SK-N-SH treated with all-trans-retinoic acid at 6 μM for 48 hours (cell line): ENCODE measurements around the gene TBCK.

ENCODE experiments used
- ATAC-seq: fragments of 200-7000 bp; cut with Tn5 transposase; 3 replicates; pipeline ENCODE4 v1.9.1; 2020; ENCODE audit warnings: mild to moderate bottlenecking, moderate library complexity
- ARNTL ChIP-seq: fragments of 450-650 bp; formaldehyde crosslinking; IDR thresholded peaks from 2 replicates; pipeline ENCODE4 v1.5.0; 2020; ENCODE audit warnings: low read depth, mild to moderate bottlenecking, moderate library complexity, borderline replicate concordance
- BACH2 ChIP-seq: fragments of 250-450 bp; sonication (Bioruptor Pico); IDR thresholded peaks from 2 replicates; pipeline ENCODE4 v1.9.0; 2021; ENCODE audit warnings: mild to moderate bottlenecking, borderline replicate concordance
- CSDC2 ChIP-seq: fragments of 250-450 bp; sonication (Bioruptor Pico); IDR thresholded peaks from 2 replicates; pipeline ENCODE4 v1.5.0; 2020; ENCODE audit warnings: mild to moderate bottlenecking, moderate library complexity
- ESRRG ChIP-seq: fragments of 250-450 bp; sonication (Bioruptor Pico); IDR thresholded peaks from 2 replicates; pipeline ENCODE4 v1.6.1; 2021; ENCODE audit warnings: mild to moderate bottlenecking
- GLIS3 ChIP-seq: fragments of 250-450 bp; sonication (Bioruptor Pico); IDR thresholded peaks from 2 replicates; pipeline ENCODE4 v1.5.0; 2020; ENCODE audit warnings: mild to moderate bottlenecking, moderate library complexity
- ISL1 ChIP-seq: fragments of 250-450 bp; sonication (Bioruptor Pico); IDR thresholded peaks from 2 replicates; pipeline ENCODE4 v2.1.2; 2022; ENCODE audit warnings: mild to moderate bottlenecking, moderate library complexity
- OSR1 ChIP-seq: fragments of 250-450 bp; sonication (Bioruptor Pico); IDR thresholded peaks from 2 replicates; pipeline ENCODE4 v1.8.0; 2022; ENCODE audit warnings: moderate library complexity, mild to moderate bottlenecking, inconsistent platforms
- PPARA ChIP-seq: fragments of 250-450 bp; sonication (Bioruptor Pico); IDR thresholded peaks from 2 replicates; pipeline ENCODE4 v1.5.0; 2020; ENCODE audit warnings: mild to moderate bottlenecking, borderline replicate concordance
- RARB ChIP-seq: fragments of 250-450 bp; sonication (Bioruptor Pico); IDR thresholded peaks from 2 replicates; pipeline ENCODE4 v1.8.0; 2021; ENCODE audit warnings: mild to moderate bottlenecking, moderate library complexity
- SNAI2 ChIP-seq: fragments of 250-450 bp; sonication (Bioruptor Pico); IDR thresholded peaks from 2 replicates; pipeline ENCODE4 v1.5.0; 2020; ENCODE audit warnings: mild to moderate bottlenecking, moderate library complexity
- TCF4 ChIP-seq: fragments of 250-450 bp; sonication (Bioruptor Pico); IDR thresholded peaks from 2 replicates; pipeline ENCODE4 v1.8.0; 2021; ENCODE audit warnings: mild to moderate bottlenecking, moderate library complexity, borderline replicate concordance
- TOX ChIP-seq: fragments of 250-450 bp; sonication (Bioruptor Pico); IDR thresholded peaks from 2 replicates; pipeline ENCODE4 v1.8.0; 2021; ENCODE audit warnings: mild to moderate bottlenecking, moderate library complexity, borderline replicate concordance
- TSHZ2 ChIP-seq: fragments of 250-450 bp; sonication (Bioruptor Pico); IDR thresholded peaks from 2 replicates; pipeline ENCODE4 v1.5.0; 2020; ENCODE audit warnings: mild to moderate bottlenecking, moderate library complexity
- ZC3H10 ChIP-seq: fragments of 250-450 bp; sonication (Bioruptor Pico); IDR thresholded peaks from 2 replicates; pipeline ENCODE4 v1.5.1; 2021; ENCODE audit warnings: mild to moderate bottlenecking, moderate library complexity
- ZFP3 ChIP-seq: fragments of 250-450 bp; sonication (Bioruptor Pico); IDR thresholded peaks from 2 replicates; pipeline ENCODE4 v1.5.0; 2020; ENCODE audit warnings: mild to moderate bottlenecking, moderate library complexity
- ZFP30 ChIP-seq: fragments of 450-650 bp; formaldehyde crosslinking; IDR thresholded peaks from 2 replicates; pipeline ENCODE4 v1.5.0; 2022; ENCODE audit warnings: mild to moderate bottlenecking, moderate library complexity
- ZNF565 ChIP-seq: fragments of 450-650 bp; formaldehyde crosslinking; conservative IDR thresholded peaks from 2 replicates; pipeline ENCODE4 v1.5.0; 2020; ENCODE audit warnings: low read depth, mild to moderate bottlenecking, moderate library complexity
- ZNF70 ChIP-seq: fragments of 450-650 bp; formaldehyde crosslinking; IDR thresholded peaks from 2 replicates; pipeline ENCODE4 v1.5.0; 2020; ENCODE audit warnings: mild to moderate bottlenecking, moderate library complexity
- TF ChIP-seq, protein P1 (sequence below): fragments of 250-450 bp; sonication (Bioruptor Pico); IDR thresholded peaks from 2 replicates; pipeline ENCODE4 v1.5.1; 2020; ENCODE audit warnings: low read depth, mild to moderate bottlenecking, moderate library complexity
- TF ChIP-seq, protein P2 (sequence below): fragments of 250-450 bp; sonication (Bioruptor Pico); IDR thresholded peaks from 2 replicates; pipeline ENCODE4 v1.8.0; 2020; ENCODE audit warnings: mild to moderate bottlenecking, moderate library complexity, borderline replicate concordance
- TF ChIP-seq, protein P3 (sequence below): fragments of 250-450 bp; sonication (Bioruptor Pico); IDR thresholded peaks from 2 replicates; pipeline ENCODE4 v1.5.1; 2021; ENCODE audit warnings: mild to moderate bottlenecking, moderate library complexity

Gene TBCK

DNA sequence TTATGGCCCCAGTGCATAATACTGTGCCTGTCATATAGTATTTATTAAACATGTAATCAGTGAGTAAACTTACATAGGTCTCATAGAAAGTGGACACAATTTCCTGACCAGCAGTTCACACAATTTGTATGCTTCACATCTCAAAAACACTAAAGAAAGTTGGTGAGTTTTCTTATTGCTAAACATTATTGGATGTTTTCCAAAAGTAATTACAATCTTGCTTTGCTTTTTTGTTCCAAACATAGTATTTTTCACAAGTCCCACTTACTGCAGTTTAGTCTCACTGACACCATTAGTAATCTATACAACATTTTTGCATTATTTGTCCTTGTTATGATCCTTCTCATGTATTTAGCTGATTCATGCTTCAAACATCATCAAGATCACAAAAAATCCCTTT is 132.5 kb downstream of the TBCK start (continued):
- TF ChIP-seq TSHZ2 (CRISPR knock-in tag), result no peak
- TF ChIP-seq TOX (CRISPR knock-in tag), result no peak

- no peak for ATAC-seq
- TF ChIP-seq ZFP30 (CRISPR knock-in tag), result no peak
- TF ChIP-seq BACH2, result no peak
- no peak for TF ChIP-seq ISL1
- no peak for TF ChIP-seq OSR1 (CRISPR knock-in tag)
- TF ChIP-seq, protein P1, sequence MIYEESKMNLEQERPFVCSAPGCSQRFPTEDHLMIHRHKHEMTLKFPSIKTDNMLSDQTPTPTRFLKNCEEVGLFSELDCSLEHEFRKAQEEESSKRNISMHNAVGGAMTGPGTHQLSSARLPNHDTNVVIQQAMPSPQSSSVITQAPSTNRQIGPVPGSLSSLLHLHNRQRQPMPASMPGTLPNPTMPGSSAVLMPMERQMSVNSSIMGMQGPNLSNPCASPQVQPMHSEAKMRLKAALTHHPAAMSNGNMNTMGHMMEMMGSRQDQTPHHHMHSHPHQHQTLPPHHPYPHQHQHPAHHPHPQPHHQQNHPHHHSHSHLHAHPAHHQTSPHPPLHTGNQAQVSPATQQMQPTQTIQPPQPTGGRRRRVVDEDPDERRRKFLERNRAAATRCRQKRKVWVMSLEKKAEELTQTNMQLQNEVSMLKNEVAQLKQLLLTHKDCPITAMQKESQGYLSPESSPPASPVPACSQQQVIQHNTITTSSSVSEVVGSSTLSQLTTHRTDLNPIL (CRISPR knock-in tag), result no peak
- no peak for TF ChIP-seq RARB
- TF ChIP-seq GLIS3 (CRISPR knock-in tag), result no peak
- TF ChIP-seq ZNF70 (CRISPR knock-in tag), result no peak
- no peak for TF ChIP-seq TSHZ2 (CRISPR knock-in tag)
- no peak for TF ChIP-seq SNAI2 (CRISPR knock-in tag)
- TF ChIP-seq, protein P2, sequence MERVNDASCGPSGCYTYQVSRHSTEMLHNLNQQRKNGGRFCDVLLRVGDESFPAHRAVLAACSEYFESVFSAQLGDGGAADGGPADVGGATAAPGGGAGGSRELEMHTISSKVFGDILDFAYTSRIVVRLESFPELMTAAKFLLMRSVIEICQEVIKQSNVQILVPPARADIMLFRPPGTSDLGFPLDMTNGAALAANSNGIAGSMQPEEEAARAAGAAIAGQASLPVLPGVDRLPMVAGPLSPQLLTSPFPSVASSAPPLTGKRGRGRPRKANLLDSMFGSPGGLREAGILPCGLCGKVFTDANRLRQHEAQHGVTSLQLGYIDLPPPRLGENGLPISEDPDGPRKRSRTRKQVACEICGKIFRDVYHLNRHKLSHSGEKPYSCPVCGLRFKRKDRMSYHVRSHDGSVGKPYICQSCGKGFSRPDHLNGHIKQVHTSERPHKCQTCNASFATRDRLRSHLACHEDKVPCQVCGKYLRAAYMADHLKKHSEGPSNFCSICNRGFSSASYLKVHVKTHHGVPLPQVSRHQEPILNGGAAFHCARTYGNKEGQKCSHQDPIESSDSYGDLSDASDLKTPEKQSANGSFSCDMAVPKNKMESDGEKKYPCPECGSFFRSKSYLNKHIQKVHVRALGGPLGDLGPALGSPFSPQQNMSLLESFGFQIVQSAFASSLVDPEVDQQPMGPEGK (CRISPR knock-in tag), result no peak
- no peak for TF ChIP-seq PPARA (CRISPR knock-in tag)
- TF ChIP-seq ARNTL (CRISPR knock-in tag), result no peak
- no peak for TF ChIP-seq ZC3H10 (CRISPR knock-in tag)
- no peak for TF ChIP-seq CSDC2 (CRISPR knock-in tag)
- no peak for TF ChIP-seq ZNF565 (CRISPR knock-in tag)
- TF ChIP-seq TCF4, result no peak
- TF ChIP-seq, all 23 proteins: peak for 0
Observed at GRCh38 chr4:106172861-106173260, 143.1 kb downstream of the TBCK start.

- no peak; the same call in 2 of the 3 replicates for ATAC-seq
- TF ChIP-seq RARB, result no peak
- TF ChIP-seq, protein P1 (CRISPR knock-in tag), result no peak
- TF ChIP-seq ZNF565 (CRISPR knock-in tag), result no peak
- TF ChIP-seq ZNF70 (CRISPR knock-in tag), result no peak
- no peak for TF ChIP-seq OSR1 (CRISPR knock-in tag)
- no peak for TF ChIP-seq PPARA (CRISPR knock-in tag)
- TF ChIP-seq TOX (CRISPR knock-in tag), result no peak
- TF ChIP-seq CSDC2 (CRISPR knock-in tag), result no peak
- TF ChIP-seq TSHZ2 (CRISPR knock-in tag), result no peak
- TF ChIP-seq, protein P3, sequence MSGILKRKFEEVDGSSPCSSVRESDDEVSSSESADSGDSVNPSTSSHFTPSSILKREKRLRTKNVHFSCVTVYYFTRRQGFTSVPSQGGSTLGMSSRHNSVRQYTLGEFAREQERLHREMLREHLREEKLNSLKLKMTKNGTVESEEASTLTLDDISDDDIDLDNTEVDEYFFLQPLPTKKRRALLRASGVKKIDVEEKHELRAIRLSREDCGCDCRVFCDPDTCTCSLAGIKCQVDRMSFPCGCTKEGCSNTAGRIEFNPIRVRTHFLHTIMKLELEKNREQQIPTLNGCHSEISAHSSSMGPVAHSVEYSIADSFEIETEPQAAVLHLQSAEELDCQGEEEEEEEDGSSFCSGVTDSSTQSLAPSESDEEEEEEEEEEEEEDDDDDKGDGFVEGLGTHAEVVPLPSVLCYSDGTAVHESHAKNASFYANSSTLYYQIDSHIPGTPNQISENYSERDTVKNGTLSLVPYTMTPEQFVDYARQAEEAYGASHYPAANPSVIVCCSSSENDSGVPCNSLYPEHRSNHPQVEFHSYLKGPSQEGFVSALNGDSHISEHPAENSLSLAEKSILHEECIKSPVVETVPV (CRISPR knock-in tag), result no peak
- no peak for TF ChIP-seq GLIS3 (CRISPR knock-in tag)
- no peak for TF ChIP-seq ARNTL (CRISPR knock-in tag)
- no peak for TF ChIP-seq ESRRG (CRISPR knock-in tag)
- no peak for TF ChIP-seq ZC3H10 (CRISPR knock-in tag)
- no peak for TF ChIP-seq ZFP3
Observed at GRCh38 chr4:106165351-106166010, 150.5 kb downstream of the TBCK start.
